Kidney (tissue), 14 donors: ENCODE results near the gene CR1L. TPM values are rescaled to one million over a fixed set of nuclear protein-coding genes. Genes with fewer than 3 reads are reported as not detected.

Source experiments
- DNase-seq, 5 donors: peaks; one replicate each; pipeline ENCODE4 v3.0.0-alpha.2; 2013 to 2020
- FAIRE-seq: peaks from 2 replicates; lab custom pipeline; 2012; peaks lifted over from hg19 to GRCh38; lab: Jason Lieb, UNC
- H3K27ac ChIP-seq, 2 donors: one replicate each; pipeline ENCODE4 v1.7.0; 2013; ENCODE audit warnings: low read depth in 2 of 2, low read length in 2 of 2, inconsistent platforms in 1 of 2
- H3K27me3 ChIP-seq: one replicate; pipeline ENCODE4 v1.7.1; 2013; ENCODE audit warnings: low read length, inconsistent platforms; ENCODE audit not compliant: control insufficient read depth, insufficient read depth
- H3K36me3 ChIP-seq, 3 donors: one replicate each; pipeline versions ENCODE4 v1.7.0 to v1.7.1; 2013; ENCODE audit warnings: low read length in 3 of 3, control low read depth in 1 of 3, inconsistent platforms in 1 of 3; ENCODE audit not compliant: insufficient read depth in 3 of 3, control insufficient read depth in 2 of 3
- H3K4me1 ChIP-seq, 3 donors: one replicate each; pipeline versions ENCODE4 v1.7.0 to v1.7.1; 2013; ENCODE audit warnings: low read length in 3 of 3, inconsistent platforms in 1 of 3, low read depth in 1 of 3; ENCODE audit not compliant: control insufficient read depth in 2 of 3, insufficient read depth in 2 of 3
- H3K4me3 ChIP-seq, 3 donors: one replicate each; pipeline versions ENCODE4 v1.7.0 to v1.8.1; 2013; ENCODE audit warnings: low read length in 3 of 3, control low read depth in 1 of 3, inconsistent platforms in 1 of 3
- H3K9ac ChIP-seq, 3 donors: one replicate each; pipeline versions ENCODE4 v1.7.0 to v1.7.1; 2013; ENCODE audit warnings: low read length in 3 of 3, control low read depth in 1 of 3, inconsistent platforms in 1 of 3
- H3K9me3 ChIP-seq, 3 donors: one replicate each; pipeline versions ENCODE4 v1.7.0 to v1.7.1; 2013; ENCODE audit warnings: low read length in 3 of 3, control low read depth in 1 of 3, inconsistent platforms in 1 of 3; ENCODE audit not compliant: control insufficient read depth in 2 of 3, insufficient read depth in 1 of 3
- CTCF ChIP-seq: IDR thresholded peaks from 3 replicates; pipeline ENCODE4 v1.5.1; 2012; ENCODE audit warnings: mild to moderate bottlenecking, moderate library complexity, borderline replicate concordance; ENCODE audit not compliant: insufficient read depth; ENCODE audit errors: extremely low read depth
- intact Hi-C: fragments of 100-400 bp; cut with DNase I; formaldehyde crosslinking; loops from one replicate; pipeline ENCODE4 v1.11.1; 2022
- polyA plus RNA-seq: library from polyadenylated mRNA; stranded (reverse); fragments of 350-450 nt; fragmentation: Illumina TruSeq; extraction: RNeasy Lipid Tissue Mini Kit (QIAGEN cat#74804); gene quantifications from one replicate; pipeline ENCODE4 v1.2.3, GENCODE V29; 2014; ENCODE audit warnings: low read depth, low replicate concordance; ENCODE audit not compliant: insufficient read depth
- total RNA-seq: library from RNA; stranded (reverse); fragmentation: NEBNext Ultra II Directional; extraction: Animal tissue kit (Norgen Biotek cat#: 25700); gene quantifications from one replicate; pipeline ENCODE4 v1.2.1, GENCODE V29; 2021
- donor health status: control.
- donor health status: control.
- donor health status: control.
- donor health status: control.
- donor health status: control.
- donor health status: DM: yes; HTN: yes; CAD: no.
- donor health status: Normal renal cell carcinoma (clear cell type).

CR1L gene
- total and polyA plus RNA-seq, 2 donors from 2014 or later: 0.44 to 1.4 TPM

- FAIRE-seq: no peak
- H3K4me1 ChIP-seq: peaks cover 3 to 20% (median 13%) of the 10 kb centered on the region in 3 donors
Measured at GRCh38 chr1:207751790-207752455, 107.0 kb downstream of the CR1L start, which contains the start of gene CD46. CD46 (plus strand) TSS chr1:207752054; CDS start chr1:207752213, 159 bp downstream.

GRCh38 chr1:207752456-207752998 lies 107.6 kb downstream of the CR1L start:
- H3K27me3 ChIP-seq: no peaks in the 10 kb centered on the region
- peak overlapping the region; percentile 61 to 83 (median 82) for H3K9ac ChIP-seq
- H3K9me3 ChIP-seq: no peaks in the 10 kb centered on the region
- TF ChIP-seq CTCF: no peak
- peaks cover 0 to 2% (median 0%) of the 10 kb centered on the region in 3 donors for H3K36me3 ChIP-seq
- peak in 3 of 5 donors; percentile 55 to 66 (median 56) for DNase-seq
- H3K27ac ChIP-seq: peak overlapping the region; percentile 86 to 88
- FAIRE-seq: no peak
- peaks cover 3 to 20% (median 13%) of the 10 kb centered on the region in 3 donors for H3K4me1 ChIP-seq
- intact Hi-C loops: no loop called here
- peak overlapping the region; percentile 80 to 91 (median 90) for H3K4me3 ChIP-seq

More at GRCh38 chr1:207751790-207752455, 107.0 kb downstream of the CR1L start, which contains the start of gene CD46:
- peak within 1 kb of the TSS; percentile 80 to 91 (median 90) for H3K4me3 ChIP-seq
- TF ChIP-seq CTCF: no peak
- peak within 1 kb of the TSS; percentile 86 to 88 for H3K27ac ChIP-seq
- intact Hi-C loops: no loop called here
- H3K9ac ChIP-seq: peak within 1 kb of the TSS; percentile 61 to 83 (median 82)
- H3K27me3 ChIP-seq: no peaks in the 10 kb centered on the region
- DNase-seq: peak; percentile 96 to 99 (median 98)
- H3K9me3 ChIP-seq: no peaks in the 10 kb centered on the region
- no peaks in the 10 kb centered on the region for H3K36me3 ChIP-seq

DNA sequence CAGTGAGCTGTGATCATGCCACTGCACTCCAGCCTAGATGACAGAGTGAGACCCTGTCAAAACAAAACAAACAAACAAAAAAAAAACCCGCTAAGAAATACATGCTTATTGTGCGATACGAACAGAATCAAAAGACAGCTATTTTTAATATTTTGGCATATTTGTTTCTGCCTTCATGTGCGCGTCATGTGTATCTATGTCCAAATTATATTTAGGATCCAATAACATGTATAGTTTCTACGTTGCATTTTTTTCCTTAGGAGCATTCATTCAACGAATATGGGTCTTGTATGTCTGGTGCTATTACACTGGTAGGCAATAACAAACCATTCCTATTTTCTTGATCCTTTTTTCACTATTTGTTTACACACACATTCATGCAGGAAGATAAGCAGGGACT lies 108.7 kb downstream of the CR1L start:
- Histone ChIP-seq H3K27ac (no peak overlapping the region), H3K4me1 (peaks cover 3 to 20% (median 13%) of the 10 kb centered on the region in 3 donors), H3K9me3 (no peaks in the 10 kb centered on the region), H3K27me3 (no peaks in the 10 kb centered on the region), H3K9ac (no peak overlapping the region), H3K4me3 (peak overlapping the region in 2 of 3 donors; percentile 8 to 91), H3K36me3 (peaks cover 3 to 13% (median 5%) of the 10 kb centered on the region in 3 donors)
- no peak for TF ChIP-seq CTCF
- DNase-seq (no peak), FAIRE-seq (no peak)
- intact Hi-C loops: no loop called here
